Cardiac muscle cell (in vitro differentiated cells and primary cell): ENCODE measurements around the gene TAS2R42. TPM values are rescaled to one million over a fixed set of nuclear protein-coding genes. Genes with fewer than 3 reads are reported as not detected.

Source experiments
- DNase-seq, 2 donors: peaks; one replicate each; pipeline versions ENCODE4 v3.0.0 to v3.0.0-alpha.2; 2010 to 2017; ENCODE audit warnings: low read depth in 1 of 2, low spot score in 1 of 2
- H3K27ac ChIP-seq: fragments of 200-600 bp; sonication (generic); 2 replicates; pipeline ENCODE4 v1.5.1; 2016
- H3K27me3 ChIP-seq: fragments of 200-600 bp; sonication (generic); 2 replicates; pipeline ENCODE4 v1.6.0; 2016; ENCODE audit warnings: control low read depth
- H3K36me3 ChIP-seq: fragments of 200-600 bp; sonication (generic); 2 replicates; pipeline ENCODE4 v1.5.1; 2016; ENCODE audit warnings: control low read depth
- H3K4me1 ChIP-seq: fragments of 200-600 bp; sonication (generic); 2 replicates; pipeline ENCODE4 v1.8.1; 2017; ENCODE audit warnings: low read depth, mild to moderate bottlenecking, mixed run types
- H3K4me3 ChIP-seq: fragments of 200-600 bp; sonication (generic); 2 replicates; pipeline ENCODE4 v1.5.1; 2016; ENCODE audit warnings: mild to moderate bottlenecking
- H3K9me3 ChIP-seq: fragments of 200-600 bp; sonication (generic); 2 replicates; pipeline ENCODE4 v1.5.1; 2017; ENCODE audit warnings: low read depth, mild to moderate bottlenecking, control low read depth
- CTCF ChIP-seq: IDR thresholded peaks from 2 replicates; pipeline ENCODE4 v1.5.1; 2012; ENCODE audit warnings: low read depth, mild to moderate bottlenecking, low read length
- polyA plus RNA-seq: library from polyadenylated mRNA; unstranded; fragments of >200 nt; fragmentation: Nextera tagmentation; extraction: Ambion mirVana; gene quantifications from 2 replicates; pipeline ENCODE4 v1.2.1, GENCODE V29; 2016
- total RNA-seq: library from RNA; depleted of rRNA; stranded (reverse); fragments of >200 nt; gene quantifications from 2 replicates; pipeline ENCODE4 v1.2.3, GENCODE V29; 2016

Gene TAS2R42
- total and polyA plus RNA-seq, 2 experiments from 2014 or later: not detected

GRCh38 chr12:11162502-11162901 is 24.2 kb downstream of the TAS2R42 start:
- Histone ChIP-seq H3K27me3 (no peaks in the 10 kb centered on the region), H3K4me1 (peaks cover 4% of the 10 kb centered on the region), H3K36me3 (no peaks in the 10 kb centered on the region), H3K27ac (no peak overlapping the region), H3K9me3 (no peaks in the 10 kb centered on the region), H3K4me3 (no peak overlapping the region)
- no peak for TF ChIP-seq CTCF
- DNase-seq: no peak

- TF ChIP-seq CTCF: no peak
- Histone ChIP-seq H3K27me3 (no peaks in the 10 kb centered on the region), H3K4me3 (no peak overlapping the region), H3K36me3 (no peaks in the 10 kb centered on the region), H3K27ac (peak overlapping the region; percentile 24), H3K9me3 (no peaks in the 10 kb centered on the region), H3K4me1 (no peaks in the 10 kb centered on the region)
- DNase-seq: no peak
Measured at GRCh38 chr12:11158885-11159444, 27.8 kb downstream of the TAS2R42 start.

GRCh38 chr12:11154400-11154925 is 32.3 kb downstream of the TAS2R42 start:
- H3K36me3 ChIP-seq: peaks cover 3% of the 10 kb centered on the region
- no peak overlapping the region for H3K4me3 ChIP-seq
- H3K27ac ChIP-seq: no peak overlapping the region
- no peak for DNase-seq
- no peaks in the 10 kb centered on the region for H3K9me3 ChIP-seq
- no peaks in the 10 kb centered on the region for H3K27me3 ChIP-seq
- no peaks in the 10 kb centered on the region for H3K4me1 ChIP-seq
- no peak for TF ChIP-seq CTCF

- DNase-seq: no peak
- no peaks in the 10 kb centered on the region for H3K9me3 ChIP-seq
- peaks cover 3% of the 10 kb centered on the region for H3K36me3 ChIP-seq
- no peak overlapping the region for H3K4me3 ChIP-seq
- H3K27ac ChIP-seq: no peak overlapping the region
- no peaks in the 10 kb centered on the region for H3K4me1 ChIP-seq
- no peaks in the 10 kb centered on the region for H3K27me3 ChIP-seq
- TF ChIP-seq CTCF: no peak
Measured at GRCh38 chr12:11152725-11153124, 34.0 kb downstream of the TAS2R42 start.

- H3K4me3 ChIP-seq: no peak overlapping the region
- peaks cover 3% of the 10 kb centered on the region for H3K36me3 ChIP-seq
- no peak for TF ChIP-seq CTCF
- no peaks in the 10 kb centered on the region for H3K9me3 ChIP-seq
- H3K4me1 ChIP-seq: no peaks in the 10 kb centered on the region
- no peak for DNase-seq
- no peak overlapping the region for H3K27ac ChIP-seq
- H3K27me3 ChIP-seq: no peaks in the 10 kb centered on the region
Measured at GRCh38 chr12:11150832-11151231, 35.9 kb downstream of the TAS2R42 start.
